Gastrocnemius medialis (tissue), 4 donors: ENCODE measurements around the gene DISC1.

Experiments used
- POLR2A ChIP-seq, 2 donors: fragments of 450-650 bp; IDR thresholded peaks; one replicate each; pipeline ENCODE4 v1.6.1; 2017; ENCODE audit warnings: antibody characterized with exemption in 2 of 2, mild to moderate bottlenecking in 2 of 2, moderate library complexity in 2 of 2
- TF ChIP-seq, protein P1 (sequence below), 5 experiments: fragments of 450-650 bp in 3 of 5; fragments of 200-600 bp in 2 of 5; sonication (generic) in 2 of 5; IDR thresholded peaks in 4 of 5; conservative IDR thresholded peaks in 1 of 5; 1 replicate in 4 of 5; 2 replicates in 1 of 5; pipeline ENCODE4 v1.5.1; 2016 to 2019; ENCODE audit warnings: antibody characterized with exemption in 5 of 5, mild to moderate bottlenecking in 3 of 5, moderate library complexity in 3 of 5

- TF ChIP-seq, protein P1, sequence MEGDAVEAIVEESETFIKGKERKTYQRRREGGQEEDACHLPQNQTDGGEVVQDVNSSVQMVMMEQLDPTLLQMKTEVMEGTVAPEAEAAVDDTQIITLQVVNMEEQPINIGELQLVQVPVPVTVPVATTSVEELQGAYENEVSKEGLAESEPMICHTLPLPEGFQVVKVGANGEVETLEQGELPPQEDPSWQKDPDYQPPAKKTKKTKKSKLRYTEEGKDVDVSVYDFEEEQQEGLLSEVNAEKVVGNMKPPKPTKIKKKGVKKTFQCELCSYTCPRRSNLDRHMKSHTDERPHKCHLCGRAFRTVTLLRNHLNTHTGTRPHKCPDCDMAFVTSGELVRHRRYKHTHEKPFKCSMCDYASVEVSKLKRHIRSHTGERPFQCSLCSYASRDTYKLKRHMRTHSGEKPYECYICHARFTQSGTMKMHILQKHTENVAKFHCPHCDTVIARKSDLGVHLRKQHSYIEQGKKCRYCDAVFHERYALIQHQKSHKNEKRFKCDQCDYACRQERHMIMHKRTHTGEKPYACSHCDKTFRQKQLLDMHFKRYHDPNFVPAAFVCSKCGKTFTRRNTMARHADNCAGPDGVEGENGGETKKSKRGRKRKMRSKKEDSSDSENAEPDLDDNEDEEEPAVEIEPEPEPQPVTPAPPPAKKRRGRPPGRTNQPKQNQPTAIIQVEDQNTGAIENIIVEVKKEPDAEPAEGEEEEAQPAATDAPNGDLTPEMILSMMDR (IDR thresholded peaks at IDR 0.05 in 4 of 5, conservative IDR thresholded peaks at IDR 0.05 in 1 of 5): no peak
- TF ChIP-seq POLR2A (IDR thresholded peaks at IDR 0.05): no peak
These were observed 406.7 kb downstream of the DISC1 start for GRCh38 chr1:232033285-232033684.
